GM18511 (cell line): ENCODE measurements around the gene CDKN1C.

Experiments used
- ATAC-seq: cut with Tn5 transposase; IDR thresholded peaks from one replicate; pipeline ENCODE4 v1.9.1; 2021; ENCODE audit warnings: mild to moderate bottlenecking, moderate library complexity; ENCODE audit not compliant: unreplicated experiment

The CDKN1C gene

DNA sequence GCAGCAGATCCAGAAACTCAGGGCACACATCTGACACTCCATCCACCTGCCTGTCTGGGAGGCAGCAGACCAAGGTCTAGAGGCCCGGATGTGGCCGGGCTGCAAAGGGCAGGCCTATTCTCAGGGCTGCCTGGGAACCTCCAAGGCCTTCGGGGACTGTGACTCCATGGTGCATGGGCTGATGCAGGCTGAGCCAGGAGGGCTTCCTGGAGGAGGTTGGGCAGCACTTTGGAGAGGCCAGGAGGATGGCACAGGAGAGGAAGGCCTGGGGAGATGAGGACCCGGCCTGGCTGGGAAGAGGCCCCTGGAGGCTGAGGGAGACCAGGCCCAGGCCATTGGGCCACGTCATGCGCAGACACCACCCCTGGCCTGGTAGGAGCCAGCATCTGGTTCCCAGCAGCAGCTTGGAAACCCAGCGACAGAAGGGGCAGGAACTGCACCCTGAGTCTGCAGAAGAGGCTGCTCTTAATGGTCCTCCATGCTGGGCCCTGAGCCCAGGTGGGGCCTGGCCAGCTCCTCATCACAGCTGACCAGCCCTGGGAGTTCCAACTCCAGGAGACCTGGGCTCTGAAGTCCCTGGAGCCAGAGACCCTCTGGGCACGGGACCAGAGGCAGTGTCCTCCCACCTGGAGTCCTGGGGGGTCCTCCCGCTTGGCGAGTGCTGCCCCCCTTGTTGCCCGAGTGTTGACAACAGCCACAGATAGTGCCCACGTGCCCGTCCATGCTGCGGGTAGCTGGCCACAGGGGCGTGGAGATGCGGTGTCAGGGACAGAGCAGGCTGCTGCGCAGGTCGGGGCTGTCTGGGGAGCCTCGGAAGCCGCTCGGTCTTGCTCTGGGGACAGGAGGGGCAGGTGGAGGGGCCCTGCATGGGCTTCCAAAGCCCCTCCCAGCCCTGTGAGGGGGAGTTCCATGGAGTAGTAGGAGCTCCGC is 38.1 kb upstream of the CDKN1C start:
- ATAC-seq = no peak

DNA sequence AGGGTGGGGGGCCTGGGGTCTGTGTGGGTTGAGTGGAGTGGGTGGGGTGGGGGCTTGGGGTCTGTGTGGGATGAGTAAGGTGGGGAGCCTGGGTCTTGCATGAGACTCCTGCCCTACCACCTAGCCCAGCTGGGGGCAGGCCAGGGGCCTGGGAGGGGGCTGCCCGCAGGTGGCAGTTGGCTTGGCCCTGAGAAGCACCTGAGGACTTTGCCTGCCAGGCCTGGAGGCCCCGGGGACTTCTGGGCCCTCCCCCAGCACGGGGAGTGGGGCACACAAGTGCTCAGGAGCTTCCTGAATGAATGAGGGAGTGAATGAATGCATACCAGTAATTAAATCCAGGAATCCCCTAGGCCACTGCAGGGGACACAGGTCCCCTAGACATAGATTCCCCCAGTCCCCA is 37.1 kb upstream of the CDKN1C start:
- no peak for ATAC-seq

DNA sequence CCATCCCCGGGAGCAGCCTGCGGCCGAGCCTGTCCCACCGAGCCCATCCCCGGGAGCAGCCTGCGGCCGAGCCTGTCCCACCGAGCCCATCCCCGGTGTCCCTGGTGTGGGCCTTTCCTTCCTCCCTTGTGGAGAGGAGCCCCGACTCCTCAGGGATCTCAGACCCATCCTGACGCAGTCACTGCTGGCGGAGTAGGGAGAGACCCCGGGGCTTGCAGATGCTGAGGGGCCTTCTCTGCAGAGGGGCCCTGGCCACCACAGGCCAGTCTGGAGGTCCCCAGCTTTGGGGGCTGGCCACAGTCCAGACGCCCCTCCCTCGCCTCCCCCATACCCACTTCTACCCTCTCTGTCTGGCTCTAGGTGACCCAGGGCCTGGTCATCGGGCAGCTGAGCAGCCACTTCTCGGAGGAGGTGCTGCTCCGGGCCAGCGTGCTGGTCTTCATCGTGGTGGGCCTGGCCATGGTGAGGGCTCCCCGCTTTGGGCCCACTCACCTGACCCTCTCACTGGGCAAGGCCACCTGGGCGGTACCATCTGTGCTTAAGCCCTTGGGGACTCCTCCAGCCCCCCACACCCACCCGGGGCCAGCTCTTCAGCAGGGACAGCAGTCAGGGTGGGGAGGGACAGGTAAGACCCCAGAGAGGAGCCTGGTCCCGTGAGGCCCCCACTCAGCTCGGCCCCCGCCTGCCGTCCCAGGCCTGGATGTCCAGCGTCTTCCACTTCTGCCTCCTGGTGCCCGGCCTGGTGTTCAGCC is 36.3 kb upstream of the CDKN1C start:
- ATAC-seq = no peak

GRCh38 chr11:2921261-2921660 is 35.7 kb upstream of the CDKN1C start:
- ATAC-seq = no peak

GRCh38 chr11:2920343-2920742 is 34.8 kb upstream of the CDKN1C start:
- ATAC-seq = no peak

- no peak for ATAC-seq
These were observed 34.3 kb upstream of the CDKN1C start for GRCh38 chr11:2919837-2920236.

DNA sequence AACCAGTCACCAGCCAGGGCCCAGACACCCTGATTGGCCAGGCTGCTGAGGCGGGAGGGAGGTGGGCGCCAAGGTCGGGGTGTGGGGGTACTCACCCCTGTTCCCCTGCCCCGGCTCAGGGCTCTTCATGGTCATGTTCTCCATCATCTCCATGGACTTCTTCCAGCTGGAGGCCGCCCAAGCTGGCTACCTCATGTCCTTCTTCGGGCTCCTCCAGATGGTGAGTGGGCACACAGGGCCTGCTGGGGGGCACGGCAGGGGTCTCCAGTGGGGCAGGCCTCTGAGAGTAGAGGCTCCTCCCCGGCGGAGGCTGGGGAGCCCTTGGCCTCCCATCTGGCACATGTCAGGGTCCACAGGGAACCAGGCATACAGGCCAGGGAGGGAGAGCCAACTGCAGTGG is 33.6 kb upstream of the CDKN1C start:
- no peak for ATAC-seq

GRCh38 chr11:2917842-2918490 is 32.4 kb upstream of the CDKN1C start:
- ATAC-seq = no peak

DNA sequence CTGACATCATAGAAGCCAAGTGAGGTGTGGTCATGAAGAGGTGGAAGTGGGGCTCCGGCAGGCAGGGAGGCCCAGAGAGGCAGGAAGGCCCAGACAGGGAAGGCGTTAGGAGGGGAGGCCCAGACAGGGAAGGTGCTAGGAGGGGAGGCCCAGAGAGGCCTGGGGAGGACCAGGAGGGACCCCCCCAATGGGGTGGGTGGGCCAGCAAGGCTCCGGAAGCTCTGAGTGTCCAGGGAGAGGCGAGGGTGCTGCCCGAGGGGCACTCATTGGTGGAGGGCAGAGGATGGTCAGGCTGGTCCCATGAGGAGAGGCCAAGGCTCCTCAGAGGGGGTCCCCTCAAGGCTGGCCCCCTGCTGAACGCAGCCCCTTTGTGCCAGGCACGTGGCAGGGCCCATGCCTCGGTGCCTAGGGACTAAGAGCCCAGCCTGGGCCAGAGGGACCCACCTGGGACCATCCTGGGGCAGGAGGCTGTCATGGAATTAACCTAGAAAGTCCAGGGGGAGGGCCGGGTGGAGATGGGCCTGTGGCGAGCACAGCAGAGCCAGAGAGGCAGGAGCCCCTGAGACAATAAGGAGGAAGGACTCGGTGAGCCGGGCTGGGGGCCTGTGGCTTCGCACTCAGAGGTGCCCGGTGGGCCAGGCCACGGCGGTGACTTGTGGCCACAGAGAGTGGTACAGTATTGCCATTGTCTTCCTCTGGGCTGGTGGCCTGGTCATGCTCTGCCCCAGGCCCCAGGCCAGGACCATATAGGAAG is 31.5 kb upstream of the CDKN1C start:
- no peak for ATAC-seq

DNA sequence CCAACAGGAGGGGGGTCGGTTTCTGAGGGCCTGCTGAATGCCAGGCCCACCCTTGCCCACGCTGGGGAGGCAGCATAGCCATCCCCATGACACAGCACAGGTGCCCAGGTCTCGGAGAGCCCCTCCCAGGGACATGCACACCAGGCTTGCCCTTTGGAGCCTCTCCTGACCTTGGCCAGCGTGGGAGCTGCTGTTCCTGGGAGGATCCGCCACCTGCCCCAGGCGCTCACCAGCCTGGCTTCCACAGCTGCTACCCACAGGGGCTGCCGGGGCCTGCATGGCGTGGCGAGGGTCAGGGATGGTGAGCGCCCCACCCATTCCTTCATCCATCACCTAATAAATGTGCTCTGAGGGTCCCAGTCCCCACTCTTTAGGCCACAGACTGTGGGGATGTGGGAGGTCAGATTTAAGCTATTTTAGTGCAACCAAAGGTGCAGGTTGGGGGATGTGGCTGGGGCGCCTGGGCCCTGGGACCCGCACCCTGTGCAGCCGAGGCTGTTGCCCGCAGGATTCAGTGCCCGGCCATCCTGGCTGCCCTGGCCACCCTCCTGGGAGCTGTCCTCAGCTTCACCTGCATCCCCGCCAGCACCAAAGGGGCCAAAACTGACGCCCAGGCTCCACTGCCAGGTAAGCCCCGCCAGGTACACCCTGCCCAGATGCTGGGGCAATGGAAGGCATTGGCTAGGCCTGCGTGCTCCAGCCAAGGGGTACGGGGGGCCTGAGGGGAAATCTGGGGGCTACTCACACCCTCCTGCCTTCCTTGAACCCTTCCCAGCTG is 30.7 kb upstream of the CDKN1C start:
- no peak for ATAC-seq

DNA sequence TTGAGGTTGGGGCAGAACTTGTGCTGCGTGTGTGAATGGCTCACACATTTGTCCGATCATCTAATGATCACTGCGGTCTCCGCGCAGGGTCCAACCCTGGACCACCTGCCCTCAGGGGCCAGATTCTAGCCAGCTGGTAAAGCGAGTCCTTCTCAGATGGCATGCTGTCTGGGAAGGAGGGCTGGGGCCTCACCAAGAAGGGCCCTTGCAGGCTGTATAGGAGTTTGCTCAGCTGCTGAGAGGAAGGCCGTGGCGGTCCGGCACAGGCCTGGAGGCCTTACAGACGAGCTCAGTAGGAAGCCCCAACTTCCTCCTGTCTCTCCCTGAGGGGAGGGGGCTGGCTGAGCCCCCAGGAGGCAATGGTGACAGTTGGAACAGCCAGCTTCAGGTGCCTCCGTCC is 29.9 kb upstream of the CDKN1C start:
- no peak for ATAC-seq

DNA sequence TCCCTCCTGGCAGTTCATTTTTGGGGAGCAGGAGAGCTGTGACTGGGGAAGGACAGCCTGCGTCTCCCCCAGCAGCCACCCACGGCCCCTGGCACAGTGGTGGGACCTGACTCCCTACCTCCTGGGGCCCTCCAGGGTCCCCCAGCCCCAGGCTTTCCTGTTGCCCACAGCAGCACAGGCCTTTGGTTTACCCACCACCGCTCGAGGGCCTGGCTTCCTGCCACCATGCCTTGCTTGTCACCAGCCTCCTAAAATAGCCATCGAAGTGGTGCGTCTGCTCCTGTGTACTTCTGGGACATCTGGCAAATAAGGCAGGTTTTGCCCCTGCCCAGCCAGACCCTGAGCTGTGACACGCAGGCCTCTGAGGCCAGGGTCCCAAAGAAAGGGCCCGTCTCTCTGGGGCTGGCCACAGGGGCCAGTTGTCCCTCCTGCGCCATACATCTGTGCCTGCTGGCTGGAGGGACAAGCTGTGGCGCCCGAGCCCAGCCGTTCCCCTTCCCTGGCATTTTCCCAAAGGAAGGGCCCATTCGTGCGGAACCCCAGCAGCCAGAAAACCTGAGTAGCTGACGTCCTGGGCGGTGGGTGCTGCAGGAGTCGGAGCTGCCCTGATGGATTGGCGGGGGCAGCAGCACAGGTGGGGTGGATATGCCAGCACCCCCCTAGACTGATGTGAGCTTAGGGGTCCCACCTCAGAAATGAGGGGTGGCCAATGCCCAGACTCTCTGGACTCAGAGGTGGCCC is 29.1 kb upstream of the CDKN1C start:
- ATAC-seq = no peak

GRCh38 chr11:2913776-2914175 is 28.2 kb upstream of the CDKN1C start:
- ATAC-seq = no peak

- no peak for ATAC-seq
These were observed 27.4 kb upstream of the CDKN1C start for GRCh38 chr11:2913019-2913431.

GRCh38 chr11:2912498-2912897 is 26.9 kb upstream of the CDKN1C start:
- ATAC-seq = no peak

DNA sequence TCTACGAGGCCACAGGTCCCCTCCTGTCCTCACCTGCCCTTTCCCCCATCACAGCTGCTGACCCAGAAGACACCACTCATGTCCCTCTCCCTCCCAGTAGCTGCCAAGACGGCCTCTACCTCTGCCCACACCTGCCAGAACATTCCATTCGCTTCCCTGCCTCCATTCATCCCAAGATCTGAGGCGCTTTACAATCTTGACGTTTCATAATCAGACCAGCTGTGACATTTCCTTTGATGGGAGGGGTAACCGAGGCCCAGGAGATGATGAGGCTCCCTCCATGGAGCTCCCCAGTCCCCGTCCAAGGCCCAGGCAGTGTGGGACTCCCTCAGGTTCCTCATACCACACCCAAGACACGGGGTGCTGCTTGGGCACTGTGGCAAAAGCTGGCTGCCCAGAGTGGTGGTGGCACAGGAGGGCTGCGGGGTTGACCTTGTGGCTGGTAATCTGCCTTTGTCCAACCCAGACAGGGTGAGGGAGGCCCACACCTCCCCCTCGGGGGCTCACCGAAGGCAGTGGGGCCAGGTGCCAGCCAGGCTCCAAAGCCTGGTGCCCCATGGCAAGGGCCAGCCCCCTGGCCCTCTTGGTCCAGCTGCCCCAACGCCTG is 26.3 kb upstream of the CDKN1C start:
- no peak for ATAC-seq

DNA sequence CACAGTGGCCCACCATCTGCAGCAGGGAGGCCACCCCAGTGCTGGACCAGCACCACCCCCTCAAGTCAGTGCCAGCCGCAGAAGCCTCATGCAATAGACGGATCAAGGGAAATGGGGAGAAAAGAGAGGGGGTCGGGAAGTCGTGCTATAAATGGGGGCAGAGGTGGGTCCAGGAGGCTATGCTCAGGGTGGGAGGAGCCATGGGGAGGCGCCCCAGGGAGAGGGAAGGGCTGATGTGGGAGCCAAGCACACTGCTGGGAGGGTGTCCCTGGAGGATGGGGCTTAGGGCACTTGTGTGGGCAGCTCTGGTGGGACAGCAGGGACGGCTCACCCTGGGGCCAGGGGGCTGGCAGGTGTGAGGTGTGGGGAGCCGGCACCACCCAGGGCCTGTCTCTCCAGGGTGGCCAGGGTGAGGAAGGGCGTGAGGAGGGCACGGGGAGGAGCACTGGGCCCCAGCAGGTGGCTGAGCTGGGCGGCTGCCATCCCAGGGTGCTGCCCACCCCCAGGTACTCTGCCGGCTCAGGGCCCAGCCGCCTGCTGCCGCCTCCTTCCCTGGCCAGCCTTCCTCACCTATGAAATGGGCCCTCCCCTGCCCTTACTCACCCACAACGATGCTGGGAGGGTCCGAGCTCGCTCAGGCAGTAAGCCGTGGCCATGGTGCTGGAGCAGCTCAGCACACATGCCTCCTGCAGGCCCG is 25.7 kb upstream of the CDKN1C start:
- no peak for ATAC-seq

- ATAC-seq = no peak
These were observed 24.9 kb upstream of the CDKN1C start for GRCh38 chr11:2910401-2910955.
